H1 (cell line): ENCODE data around the gene FOXN1. TPM values are rescaled to one million over a fixed set of nuclear protein-coding genes. Genes with fewer than 3 reads are reported as not detected.

ENCODE experiments used
- CEBPB ChIP-seq: IDR thresholded peaks from 2 replicates; pipeline ENCODE4 v1.6.1; 2012; ENCODE audit warnings: low read depth, low read length
- CHD7 ChIP-seq: fragments of 300-600 bp; sonication (generic); IDR thresholded peaks from 2 replicates; pipeline ENCODE4 v1.7.1; 2012; ENCODE audit warnings: low read length, moderate library complexity, mild to moderate bottlenecking, inconsistent platforms; ENCODE audit not compliant: insufficient replicate concordance
- CTCF ChIP-seq, 3 experiments: IDR thresholded peaks; 1 replicate in 2 of 3; 2 replicates in 1 of 3; pipeline versions ENCODE4 v1.5.1 to v1.6.1; 2011; ENCODE audit warnings: low read length in 3 of 3, mild to moderate bottlenecking in 3 of 3, inconsistent platforms in 2 of 3, low read depth in 1 of 3, moderate library complexity in 1 of 3; ENCODE audit not compliant: insufficient read depth in 1 of 3; ENCODE audit errors: control extremely low read depth in 1 of 3
- SP1 ChIP-seq: IDR thresholded peaks from 2 replicates; pipeline ENCODE4 v1.6.1; 2011; ENCODE audit warnings: low read depth, low read length
- USF2 ChIP-seq: IDR thresholded peaks from 2 replicates; pipeline ENCODE4 v1.6.1; 2011; ENCODE audit warnings: low read length, improper control_type of control experiment
- polyA plus RNA-seq, 7 experiments: library from polyadenylated mRNA; depleted of rRNA in 3 of 7; stranded (reverse) in 5 of 7; unstranded in 2 of 7; fragments of >200 nt in 5 of 7; fragments of 200-250 nt in 2 of 7; gene quantifications; 1 replicate in 5 of 7; 2 replicates in 1 of 7; 4 replicates in 1 of 7; pipeline versions ENCODE4 v1.2.1 to v1.2.3, GENCODE V29; 2011 to 2013; ENCODE audit warnings: missing spikeins in 2 of 7, mixed read lengths in 2 of 7
- total RNA-seq: library from RNA; stranded (reverse); fragmentation: NEBNext Ultra II Directional; extraction: Animal tissue kit (Norgen Biotek cat#: 25700); gene quantifications from 2 replicates; pipeline ENCODE4 v1.2.1, GENCODE V29; 2021

FOXN1 gene
- total and polyA plus RNA-seq, 2 of the 8 experiments (the other 6 are each of a cell fraction or from before 2014, with no cell fraction given): not detected

GRCh38 chr17:28571361-28572122 lies 65.4 kb downstream of the FOXN1 start, which contains the start of gene PIGS (continued):
- TF ChIP-seq CHD7 (no peak), CEBPB (no peak), USF2 (no peak), SP1 (0 out of 2 replicates have a peak, but pooled peaks have one; percentile 57), CTCF (IDR thresholded peaks at IDR 0.05; ENCODE audit: control extremely low read depth in 1 of 3, insufficient read depth in 1 of 3, low read depth in 1 of 3, low read length in 3 of 3) (no peak; a peak in 1 of 4 replicates)
